Measurements from ENCODE around the gene IL20RB. TPM values are rescaled to one million over a fixed set of nuclear protein-coding genes. Genes with fewer than 3 reads are reported as not detected.

Gene IL20RB
- total RNA-seq, 3 donors from 2014 or later (not counting 1 experiment from before 2014, with no cell fraction given): 1.9 to 3.6 (median 2.8) TPM

GRCh38 chr3:137047240-137047639 lies 89.5 kb downstream of the IL20RB start:
- Histone ChIP-seq H3K4me1 (ENCODE audit: control insufficient read depth, insufficient read depth, low read length) (no peaks in the 10 kb centered on the region), H3K9me3 (ENCODE audit: control insufficient read depth, insufficient read depth, low read length) (no peaks in the 10 kb centered on the region), H3K27me3 (ENCODE audit: control insufficient read depth, insufficient read depth, low read length) (no peaks in the 10 kb centered on the region), H3K36me3 (ENCODE audit: control insufficient read depth, insufficient read depth, low read length) (no peaks in the 10 kb centered on the region), H3K4me3 (ENCODE audit: low read length) (no peak overlapping the region), H3K27ac (ENCODE audit: low read length) (no peak overlapping the region)
- no peak overlapping the region for H3K4me3 Mint-ChIP-seq
- H3K36me3 Mint-ChIP-seq: no peaks in the 10 kb centered on the region
- DNase-seq: no peak
- intact Hi-C loops (cut with micrococcal nuclease): no loop called here
- 99% methylated on average over 4 of the region's 4 CpGs for WGBS (ENCODE audit: insufficient coverage)
- H3K27me3 Mint-ChIP-seq (ENCODE audit: low read depth in 2 of 2): peaks cover 8 to 16% of the 10 kb centered on the region in 2 donors
- no peak for TF ChIP-seq CTCF (IDR thresholded peaks at IDR 0.05)
- no peak for ATAC-seq
- H3K9me3 Mint-ChIP-seq: no peaks in the 10 kb centered on the region
- H3K4me1 Mint-ChIP-seq: no peaks in the 10 kb centered on the region
- no peak overlapping the region for H3K27ac Mint-ChIP-seq

- no peaks in the 10 kb centered on the region for H3K27me3 ChIP-seq (ENCODE audit: control insufficient read depth, insufficient read depth, low read length)
- no peaks in the 10 kb centered on the region for H3K36me3 Mint-ChIP-seq
- no peaks in the 10 kb centered on the region for H3K36me3 ChIP-seq (ENCODE audit: control insufficient read depth, insufficient read depth, low read length)
- H3K9me3 ChIP-seq (ENCODE audit: control insufficient read depth, insufficient read depth, low read length): no peaks in the 10 kb centered on the region
- no peak for DNase-seq
- peaks cover 0 to 10% of the 10 kb centered on the region in 2 donors for H3K27me3 Mint-ChIP-seq (ENCODE audit: low read depth in 2 of 2)
- no peak overlapping the region for H3K4me3 ChIP-seq (ENCODE audit: low read length)
- H3K4me1 Mint-ChIP-seq: no peaks in the 10 kb centered on the region
- ATAC-seq: no peak
- WGBS (ENCODE audit: insufficient coverage): 50% methylated on average over 2 of the region's 3 CpGs
- no peak overlapping the region for H3K27ac ChIP-seq (ENCODE audit: low read length)
- H3K4me3 Mint-ChIP-seq: no peak overlapping the region
- intact Hi-C loops (cut with micrococcal nuclease): no loop called here
- no peak for TF ChIP-seq CTCF (IDR thresholded peaks at IDR 0.05)
- no peaks in the 10 kb centered on the region for H3K9me3 Mint-ChIP-seq
- no peaks in the 10 kb centered on the region for H3K4me1 ChIP-seq (ENCODE audit: control insufficient read depth, insufficient read depth, low read length)
- H3K27ac Mint-ChIP-seq: no peak overlapping the region
Measured at GRCh38 chr3:137050281-137050680, 92.5 kb downstream of the IL20RB start.

- no peak for TF ChIP-seq CTCF (IDR thresholded peaks at IDR 0.05)
- no CpG with 5 or more reads among the region's 1 CpG for WGBS (ENCODE audit: insufficient coverage)
- intact Hi-C loops (cut with micrococcal nuclease): no loop called here
Measured at GRCh38 chr3:137052298-137052697, 94.5 kb downstream of the IL20RB start.

More at GRCh38 chr3:137052298-137052697, 94.5 kb downstream of the IL20RB start:
- H3K4me1 ChIP-seq (ENCODE audit: control insufficient read depth, insufficient read depth, low read length): no peaks in the 10 kb centered on the region
- no peaks in the 10 kb centered on the region for H3K36me3 Mint-ChIP-seq
- no peaks in the 10 kb centered on the region for H3K36me3 ChIP-seq (ENCODE audit: control insufficient read depth, insufficient read depth, low read length)
- H3K4me3 Mint-ChIP-seq: no peak overlapping the region
- no peak overlapping the region for H3K4me3 ChIP-seq (ENCODE audit: low read length)
- DNase-seq (no peak), ATAC-seq (no peak)
- no peak overlapping the region for H3K27ac Mint-ChIP-seq
- no peak overlapping the region for H3K27ac ChIP-seq (ENCODE audit: low read length)
- H3K4me1 Mint-ChIP-seq: no peaks in the 10 kb centered on the region
- peaks cover 0 to 13% of the 10 kb centered on the region in 2 donors for H3K27me3 Mint-ChIP-seq (ENCODE audit: low read depth in 2 of 2)
- H3K27me3 ChIP-seq (ENCODE audit: control insufficient read depth, insufficient read depth, low read length): no peaks in the 10 kb centered on the region
- no peaks in the 10 kb centered on the region for H3K9me3 ChIP-seq (ENCODE audit: control insufficient read depth, insufficient read depth, low read length)
- H3K9me3 Mint-ChIP-seq: no peaks in the 10 kb centered on the region

Other genes starting within 250 kb of the IL20RB start
- 10 to 100 TPM; 55.1 to 66.2 (median 60.3) TPM for gene STAG1, start 205.6 kb upstream of the IL20RB start, total RNA-seq
- gene SLC35G2, start 138.9 kb upstream of the IL20RB start, total RNA-seq: under 1 TPM in 1 of 3 donors, not detected in 2; 0.33 TPM
- gene NCK1, start 95.8 kb upstream of the IL20RB start, total RNA-seq: 10 to 100 TPM; 61.2 to 77.9 (median 69.5) TPM

Data from natural killer cell (primary cell).